Hematopoietic multipotent progenitor cell treated with erythropoietin and hydrocortisone succinate and interleukin-3 and kit ligand, for 17 days (in vitro differentiated cells): ENCODE measurements around the gene KIAA0232.
"Not testable (repeated sequence)": the region's sequence is repeated elsewhere in the genome, so short reads cannot be mapped to it uniquely, and the experiment has no call there.

Source experiments
- DNase-seq: peaks from one replicate; pipeline ENCODE4 v3.0.0-alpha.2; 2015; ENCODE audit warnings: low spot score

KIAA0232 gene

DNA sequence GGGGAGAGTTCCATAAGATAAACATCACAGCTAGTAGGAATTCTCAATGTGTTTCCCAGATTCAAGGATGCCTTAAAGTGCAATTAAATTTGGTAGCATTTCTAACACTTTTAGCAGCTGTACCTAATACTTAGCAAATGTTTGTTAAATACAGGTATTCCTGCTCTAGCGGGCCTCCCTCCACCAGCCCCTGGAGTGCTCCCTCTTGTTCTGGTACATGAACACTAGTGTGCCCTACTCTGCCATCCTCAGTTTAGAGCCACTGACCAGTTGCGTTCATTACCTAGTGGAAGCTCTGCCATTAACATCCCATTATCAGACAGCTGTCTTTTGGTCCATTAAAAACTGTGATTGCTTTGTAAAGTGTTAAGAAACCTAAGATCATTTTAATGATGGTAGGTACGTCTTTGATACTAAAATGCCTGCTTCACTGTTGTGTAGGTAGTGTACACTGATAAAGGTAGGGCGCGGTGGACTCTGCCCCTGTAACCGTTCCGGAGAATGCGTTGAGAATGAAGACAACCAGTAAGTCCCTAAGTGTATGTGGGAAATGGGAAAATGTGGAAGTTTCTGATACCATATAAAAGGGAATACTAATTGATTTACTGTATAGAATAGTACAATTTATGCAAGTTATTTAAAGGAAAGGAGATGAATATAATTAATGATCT, 21.7 kb downstream of the KIAA0232 start:
- no peak for DNase-seq

GRCh38 chr4:6806924-6807626, 24.5 kb downstream of the KIAA0232 start:
- DNase-seq: no peak

- DNase-seq: no peak
Observed at GRCh38 chr4:6808259-6808658, 25.7 kb downstream of the KIAA0232 start.

GRCh38 chr4:6811165-6811564, 28.6 kb downstream of the KIAA0232 start:
- DNase-seq: no peak

- DNase-seq: no peak
Observed at GRCh38 chr4:6812766-6813165, 30.2 kb downstream of the KIAA0232 start.

DNA sequence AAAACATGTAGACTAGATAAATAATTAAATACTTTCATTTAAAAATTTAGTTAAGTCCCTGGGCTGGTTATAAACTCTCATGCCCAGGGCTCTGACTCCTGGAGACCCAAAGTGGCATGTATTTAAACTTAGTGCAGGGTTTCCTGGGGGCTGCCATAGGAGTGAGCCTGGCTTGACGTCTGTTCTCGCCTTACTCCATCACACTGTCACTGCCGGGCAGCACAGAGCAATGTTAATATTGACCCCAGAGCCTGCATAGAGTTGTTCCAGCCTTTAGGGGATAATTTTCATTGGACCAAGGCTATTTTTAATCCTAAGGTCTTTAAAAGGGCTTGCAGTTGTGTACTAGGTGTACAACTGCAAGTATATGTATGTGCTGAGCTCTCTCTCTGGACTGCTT, 31.2 kb downstream of the KIAA0232 start:
- no peak for DNase-seq

- no peak for DNase-seq
Observed at GRCh38 chr4:6815029-6815836, 32.7 kb downstream of the KIAA0232 start.

DNA sequence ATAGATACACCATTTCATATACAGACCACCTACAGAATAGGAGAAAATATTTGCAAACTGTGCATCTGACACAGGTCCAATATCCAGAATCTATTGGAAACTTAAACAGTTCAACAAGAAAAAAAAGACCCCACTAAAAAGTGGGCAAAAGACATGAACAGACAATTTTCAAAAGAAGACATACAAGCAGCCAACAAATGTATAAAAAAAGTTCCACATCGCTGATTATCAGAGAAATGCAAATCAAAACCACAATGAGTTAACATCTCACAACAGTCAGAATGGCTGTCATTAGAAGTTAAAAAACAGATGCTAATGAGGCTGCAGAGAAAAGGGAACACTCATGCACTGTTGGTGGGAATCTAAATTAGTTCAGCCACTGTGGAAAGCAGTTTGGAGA, 36.8 kb downstream of the KIAA0232 start:
- no peak for DNase-seq

DNA sequence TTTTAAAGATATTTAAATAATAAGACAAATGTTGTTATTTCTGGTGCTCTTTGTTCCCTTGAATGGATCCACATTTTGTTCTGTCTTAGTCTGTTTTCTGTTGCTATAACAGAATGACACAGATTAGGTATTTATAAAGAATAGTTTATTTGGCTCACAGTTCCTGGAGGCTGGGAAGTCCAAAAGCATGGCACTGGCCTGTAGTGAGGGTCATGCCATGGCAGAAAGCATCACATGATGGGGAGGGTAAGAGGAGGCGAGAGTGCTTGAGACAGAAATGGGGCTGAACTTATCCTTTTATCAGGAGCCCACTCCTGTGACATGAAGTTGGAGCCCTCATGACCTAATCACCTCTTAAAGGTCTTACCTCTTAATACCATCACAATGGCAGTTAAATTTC, 38.2 kb downstream of the KIAA0232 start:
- DNase-seq: no peak

- no peak for DNase-seq
Observed at GRCh38 chr4:6824071-6824470, 41.5 kb downstream of the KIAA0232 start.

DNA sequence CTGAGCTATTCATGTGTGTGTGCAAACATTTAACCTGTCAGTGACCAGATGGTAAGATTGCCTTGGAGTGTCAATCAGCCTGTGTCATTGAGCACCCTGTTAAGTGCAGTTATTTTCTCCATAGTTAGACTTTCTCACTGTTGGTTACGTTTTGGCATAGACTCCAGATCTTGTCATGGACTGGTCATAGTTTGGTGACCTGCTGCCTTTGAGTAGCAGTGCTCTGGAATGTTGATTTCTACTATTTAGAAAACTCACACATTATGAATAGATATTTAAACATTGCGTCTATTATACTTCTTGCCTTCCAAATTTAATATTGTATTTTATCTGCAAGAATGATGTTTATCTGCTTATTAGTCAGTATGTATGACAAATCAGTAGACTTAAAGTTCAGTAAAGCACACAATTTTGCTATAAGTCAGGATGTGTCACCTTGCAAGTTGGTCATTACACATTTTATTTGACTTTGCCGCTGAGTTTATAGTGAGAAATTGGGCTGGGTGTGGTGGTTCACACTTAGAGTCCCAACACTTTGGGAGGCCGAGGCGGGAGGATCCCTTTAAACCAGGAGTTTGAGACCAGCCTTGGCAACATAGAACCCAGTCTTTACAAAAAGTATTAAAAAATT, 42.4 kb downstream of the KIAA0232 start:
- DNase-seq: no peak

GRCh38 chr4:6825403-6825802, 42.9 kb downstream of the KIAA0232 start:
- DNase-seq: no peak

- DNase-seq: peak; percentile 48
Observed at GRCh38 chr4:6826781-6827508, 44.4 kb downstream of the KIAA0232 start.

DNA sequence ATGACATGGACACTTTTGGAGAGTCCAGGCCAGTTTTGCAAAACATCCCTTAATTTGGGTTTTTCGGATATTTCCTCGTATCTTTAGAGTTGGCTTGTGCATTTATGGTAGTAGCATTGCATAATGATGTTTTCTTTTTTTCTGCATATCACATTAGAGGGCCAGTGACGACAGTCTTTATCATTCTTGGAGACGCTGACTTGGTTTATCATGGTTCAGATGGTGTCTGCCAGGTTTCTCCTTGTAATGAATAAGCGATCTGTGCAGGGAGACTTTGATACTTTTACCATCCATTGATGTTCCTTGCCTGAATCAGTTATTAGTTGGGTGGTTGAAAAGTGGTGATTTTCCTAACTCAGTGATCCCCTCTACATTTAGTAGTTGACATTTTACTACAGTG, 46.6 kb downstream of the KIAA0232 start:
- DNase-seq: peak; percentile 74

DNA sequence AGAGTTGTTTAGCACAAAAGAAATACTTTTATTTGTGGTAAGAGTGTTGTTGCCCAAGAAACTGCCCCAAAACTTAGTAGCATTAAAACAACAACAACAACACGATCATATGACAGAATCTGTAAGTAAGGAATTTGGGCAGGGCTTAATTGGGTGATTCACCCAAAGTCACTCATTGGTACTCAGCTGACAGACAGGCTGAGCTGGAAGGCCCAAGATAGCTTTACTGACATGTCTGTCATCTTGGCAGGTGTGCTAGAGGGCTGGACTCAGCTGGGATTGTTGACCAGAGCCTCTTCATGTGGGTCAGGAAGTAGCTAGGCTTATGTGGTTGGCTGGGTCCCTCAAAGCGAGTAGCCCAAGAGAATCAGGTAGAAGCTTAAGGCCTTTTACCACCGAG, 52.3 kb downstream of the KIAA0232 start:
- peak; percentile 80 for DNase-seq

DNA sequence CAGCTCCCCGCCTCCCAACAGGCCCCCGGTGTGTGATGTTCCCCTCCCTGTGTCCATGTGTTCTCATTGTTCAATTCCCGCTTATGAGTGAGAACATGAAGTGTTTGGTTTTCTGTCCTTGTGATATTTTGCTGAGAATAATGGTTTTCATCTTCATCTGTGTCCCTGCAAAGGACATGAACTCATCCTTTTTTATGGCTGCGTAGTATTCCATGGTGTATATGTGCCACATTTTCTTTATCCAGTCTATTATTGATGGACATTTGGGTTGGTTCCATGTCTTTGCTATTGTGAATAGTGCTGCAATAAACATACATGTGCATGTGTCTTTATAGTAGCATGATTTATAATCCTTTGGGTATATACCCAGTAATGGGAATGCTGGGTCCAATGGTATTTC, 53.1 kb downstream of the KIAA0232 start:
- DNase-seq: not testable (repeated sequence)

GRCh38 chr4:6837106-6837505, 54.6 kb downstream of the KIAA0232 start:
- DNase-seq: not testable (repeated sequence)

DNA sequence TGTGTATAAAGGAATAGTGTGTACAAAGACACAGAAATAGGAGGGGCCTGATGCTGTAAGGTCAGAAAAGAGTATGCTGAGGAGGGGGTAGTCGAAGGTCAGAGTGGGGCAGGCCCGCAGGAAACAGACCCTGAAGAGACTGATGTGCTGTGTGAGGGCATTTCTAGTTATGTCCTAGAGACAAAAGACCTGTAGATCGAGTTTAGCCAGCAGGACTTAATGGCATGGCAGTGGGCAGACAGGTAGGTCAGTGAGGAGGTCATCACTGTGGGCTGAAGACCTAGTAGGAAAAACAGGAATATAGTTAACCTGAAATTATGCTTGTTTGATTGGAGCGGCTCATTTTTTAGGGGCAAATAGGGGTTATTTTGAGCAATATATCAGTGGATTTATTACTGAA, 57.1 kb downstream of the KIAA0232 start:
- no peak for DNase-seq

DNA sequence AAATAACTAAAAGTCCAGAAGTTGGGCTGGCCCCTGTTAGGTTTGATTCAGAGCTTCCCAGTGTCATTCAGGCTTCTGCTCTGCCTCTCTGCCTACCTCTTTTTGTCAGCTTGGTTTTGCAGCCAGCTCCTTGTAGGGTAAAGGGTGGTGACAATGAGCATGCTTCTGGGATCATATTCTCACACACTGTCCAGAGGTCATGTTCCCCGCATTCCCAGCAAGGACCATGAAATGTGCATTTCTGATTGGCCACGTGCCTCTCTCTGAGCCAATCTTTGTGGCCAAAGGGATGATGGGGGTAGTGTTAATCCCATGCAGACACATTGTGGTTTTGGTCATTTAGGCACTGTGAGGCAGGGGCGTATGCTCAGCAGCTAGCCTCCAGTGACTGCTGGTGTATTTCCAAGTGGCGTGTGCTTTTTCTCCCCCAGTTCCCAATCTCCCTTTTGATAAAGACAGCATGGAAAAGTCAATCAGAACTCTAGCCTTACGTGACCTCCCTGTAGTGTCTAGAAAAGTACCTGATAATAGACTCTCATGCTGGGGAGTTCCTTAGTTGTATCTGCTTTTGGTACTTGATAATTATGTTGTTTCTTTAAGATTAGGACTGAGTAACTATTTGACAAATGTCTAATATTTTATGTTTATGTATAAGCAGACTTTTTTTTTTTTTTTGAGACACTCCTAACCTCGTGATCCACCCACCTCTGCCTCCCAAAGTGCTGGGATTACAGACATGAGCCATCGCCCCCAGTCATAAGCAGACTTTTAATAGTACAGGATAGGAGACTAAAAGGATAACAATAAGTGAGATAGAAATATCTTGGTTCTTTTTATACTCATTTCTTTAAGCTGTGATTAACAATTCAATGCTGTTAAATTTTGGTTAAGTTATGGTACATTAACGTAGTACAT, 57.8 kb downstream of the KIAA0232 start:
- DNase-seq: no peak

- peak; percentile 61 for DNase-seq
Observed at GRCh38 chr4:6845027-6845426, 62.5 kb downstream of the KIAA0232 start.

- no peak for DNase-seq
Observed at GRCh38 chr4:6845574-6845973, 63.0 kb downstream of the KIAA0232 start.
